GM12864 (cell line): ENCODE measurements around the gene CTNNBL1.

Experiments
- DNase-seq: peaks from one replicate; pipeline ENCODE4 v3.0.0-alpha.2; 2011; ENCODE audit warnings: low read depth
- H3K4me3 ChIP-seq: 2 replicates; pipeline ENCODE4 v1.5.1; 2011; ENCODE audit warnings: mild to moderate bottlenecking, low read depth, low read length, control low read depth
- CTCF ChIP-seq: IDR thresholded peaks from 2 replicates; pipeline ENCODE4 v1.5.1; 2011; ENCODE audit warnings: low read depth, mild to moderate bottlenecking, moderate library complexity, low read length, control low read depth, inconsistent platforms; ENCODE audit errors: missing control alignments

Gene CTNNBL1

GRCh38 chr20:37755665-37756064, 61.8 kb downstream of the CTNNBL1 start:
- no peak overlapping the region for H3K4me3 ChIP-seq
- no peak for TF ChIP-seq CTCF
- no peak for DNase-seq

GRCh38 chr20:37756234-37756633, 62.4 kb downstream of the CTNNBL1 start:
- no peak overlapping the region for H3K4me3 ChIP-seq

GRCh38 chr20:37757550-37757949, 63.7 kb downstream of the CTNNBL1 start:
- no peak overlapping the region for H3K4me3 ChIP-seq
- TF ChIP-seq CTCF = peak; percentile 34
- no peak for DNase-seq

More at GRCh38 chr20:37756234-37756633, 62.4 kb downstream of the CTNNBL1 start:
- no peak for DNase-seq
- TF ChIP-seq CTCF = no peak

- no peak for DNase-seq
- TF ChIP-seq CTCF = peak; percentile 51
- H3K4me3 ChIP-seq = no peak overlapping the region
Measured at GRCh38 chr20:37758332-37758731, 64.5 kb downstream of the CTNNBL1 start.

- DNase-seq = no peak
- no peak for TF ChIP-seq CTCF
- no peak overlapping the region for H3K4me3 ChIP-seq
Measured at GRCh38 chr20:37759052-37759553, 65.3 kb downstream of the CTNNBL1 start.

GRCh38 chr20:37759761-37760209, 66.0 kb downstream of the CTNNBL1 start:
- no peak overlapping the region for H3K4me3 ChIP-seq
- TF ChIP-seq CTCF = no peak

GRCh38 chr20:37760322-37760721, 66.5 kb downstream of the CTNNBL1 start:
- TF ChIP-seq CTCF = no peak
- no peak overlapping the region for H3K4me3 ChIP-seq
- DNase-seq = no peak

More at GRCh38 chr20:37759761-37760209, 66.0 kb downstream of the CTNNBL1 start:
- no peak for DNase-seq
